ENCODE data around the gene ZMAT5. TPM values are rescaled to one million over a fixed set of nuclear protein-coding genes. Genes with fewer than 3 reads are reported as not detected.

ZMAT5 gene
- total and polyA plus RNA-seq, 10 of the 15 experiments (the other 5 are each of a cell fraction or from before 2014, with no cell fraction given): 2.3 to 43.0 (median 21.9) TPM

DNA sequence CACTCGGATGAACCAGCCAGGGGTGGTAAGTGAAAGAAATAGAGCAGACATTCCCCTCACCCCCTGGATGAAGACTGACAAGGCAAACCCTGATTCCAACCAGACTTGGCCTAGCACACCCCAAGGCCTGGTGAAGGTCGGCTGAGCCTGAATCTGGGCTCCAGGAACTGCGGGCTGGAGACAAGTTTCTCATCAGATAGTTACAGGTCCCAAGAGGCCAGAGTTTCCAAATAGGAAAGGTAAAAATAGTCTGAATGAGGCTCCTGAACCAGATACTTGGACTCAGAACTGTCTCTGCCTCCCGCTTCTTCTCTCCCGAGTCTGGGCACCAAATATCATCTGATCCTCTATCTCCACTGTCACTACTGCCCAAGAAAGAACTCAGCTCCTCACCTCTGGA, 7.8 kb downstream of the ZMAT5 start (continued):
- TF ChIP-seq, protein P1, sequence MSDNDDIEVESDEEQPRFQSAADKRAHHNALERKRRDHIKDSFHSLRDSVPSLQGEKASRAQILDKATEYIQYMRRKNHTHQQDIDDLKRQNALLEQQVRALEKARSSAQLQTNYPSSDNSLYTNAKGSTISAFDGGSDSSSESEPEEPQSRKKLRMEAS (IDR thresholded peaks at IDR 0.05; ENCODE audit: low read depth, low read length): no peak
- TF ChIP-seq, protein P2, sequence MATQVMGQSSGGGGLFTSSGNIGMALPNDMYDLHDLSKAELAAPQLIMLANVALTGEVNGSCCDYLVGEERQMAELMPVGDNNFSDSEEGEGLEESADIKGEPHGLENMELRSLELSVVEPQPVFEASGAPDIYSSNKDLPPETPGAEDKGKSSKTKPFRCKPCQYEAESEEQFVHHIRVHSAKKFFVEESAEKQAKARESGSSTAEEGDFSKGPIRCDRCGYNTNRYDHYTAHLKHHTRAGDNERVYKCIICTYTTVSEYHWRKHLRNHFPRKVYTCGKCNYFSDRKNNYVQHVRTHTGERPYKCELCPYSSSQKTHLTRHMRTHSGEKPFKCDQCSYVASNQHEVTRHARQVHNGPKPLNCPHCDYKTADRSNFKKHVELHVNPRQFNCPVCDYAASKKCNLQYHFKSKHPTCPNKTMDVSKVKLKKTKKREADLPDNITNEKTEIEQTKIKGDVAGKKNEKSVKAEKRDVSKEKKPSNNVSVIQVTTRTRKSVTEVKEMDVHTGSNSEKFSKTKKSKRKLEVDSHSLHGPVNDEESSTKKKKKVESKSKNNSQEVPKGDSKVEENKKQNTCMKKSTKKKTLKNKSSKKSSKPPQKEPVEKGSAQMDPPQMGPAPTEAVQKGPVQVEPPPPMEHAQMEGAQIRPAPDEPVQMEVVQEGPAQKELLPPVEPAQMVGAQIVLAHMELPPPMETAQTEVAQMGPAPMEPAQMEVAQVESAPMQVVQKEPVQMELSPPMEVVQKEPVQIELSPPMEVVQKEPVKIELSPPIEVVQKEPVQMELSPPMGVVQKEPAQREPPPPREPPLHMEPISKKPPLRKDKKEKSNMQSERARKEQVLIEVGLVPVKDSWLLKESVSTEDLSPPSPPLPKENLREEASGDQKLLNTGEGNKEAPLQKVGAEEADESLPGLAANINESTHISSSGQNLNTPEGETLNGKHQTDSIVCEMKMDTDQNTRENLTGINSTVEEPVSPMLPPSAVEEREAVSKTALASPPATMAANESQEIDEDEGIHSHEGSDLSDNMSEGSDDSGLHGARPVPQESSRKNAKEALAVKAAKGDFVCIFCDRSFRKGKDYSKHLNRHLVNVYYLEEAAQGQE (IDR thresholded peaks at IDR 0.05; ENCODE audit: low read depth, low read length): no peak
- TF ChIP-seq ZZZ3 (IDR thresholded peaks at IDR 0.05; ENCODE audit: control insufficient read depth, insufficient read length, low read depth) (no peak), ZNF24 (IDR thresholded peaks at IDR 0.05) (no peak), ESRRA (IDR thresholded peaks at IDR 0.05; ENCODE audit: low read length) (no peak)

DNA sequence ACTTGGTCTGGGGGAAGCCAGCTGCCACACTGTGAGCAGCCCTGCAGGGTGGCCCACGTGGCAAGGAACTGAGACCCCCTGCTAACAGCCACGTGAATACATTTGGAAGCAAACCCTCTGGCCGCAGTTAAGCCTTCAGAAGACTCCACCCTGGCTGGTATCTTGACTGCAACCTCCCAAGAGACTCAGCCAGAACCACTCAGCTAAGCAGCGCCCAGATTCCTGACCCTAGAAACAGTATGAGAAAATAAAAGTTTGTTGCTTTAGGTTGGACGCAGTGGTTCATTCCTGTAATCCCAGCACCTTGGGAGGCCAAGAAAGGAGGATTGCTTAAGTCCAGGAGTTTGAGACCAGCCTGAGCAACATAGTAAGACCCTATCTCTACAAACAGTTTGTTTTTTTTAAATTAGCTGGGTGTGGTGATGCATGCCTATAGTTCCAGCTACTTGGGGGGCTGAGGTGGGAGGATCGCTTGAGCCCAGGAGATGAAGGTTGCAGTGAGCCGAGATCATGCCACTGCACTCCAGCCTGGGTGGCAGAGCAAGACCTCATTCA, 8.7 kb downstream of the ZMAT5 start:
- intact Hi-C loops (cut with micrococcal nuclease; ENCODE audit: unreplicated experiment): no loop called here
- RAD21 ChIA-PET (ENCODE audit: unreplicated experiment): no interaction called here
- 70% methylated on average over 7 of the region's 7 CpGs for WGBS (ENCODE audit: insufficient coverage, insufficient replicate concordance, low lambda C conversion rate, missing lambda C conversion rate)
- H3K27ac ChIP-seq (ENCODE audit: control insufficient read depth, insufficient read depth): no peak overlapping the region
- H3K79me2 ChIP-seq (ENCODE audit: control insufficient read depth, insufficient read depth, low read length): no peaks in the 10 kb centered on the region
- no peaks in the 10 kb centered on the region for H4K20me1 ChIP-seq (ENCODE audit: control insufficient read depth, insufficient read depth)
- no peaks in the 10 kb centered on the region for H3K9me3 ChIP-seq (replicated peaks; ENCODE audit: control insufficient read depth, insufficient read depth, low read length)
- no peaks in the 10 kb centered on the region for H3K4me1 ChIP-seq (ENCODE audit: control insufficient read depth, insufficient read depth, low read length)
- SMC1A ChIA-PET (ENCODE audit: uncharacterized antibody, unreplicated experiment): no interaction called here
- H3K4me3 ChIP-seq: no peak overlapping the region
- H3K27me3 ChIP-seq (replicated peaks in 1 of 2; ENCODE audit: control insufficient read depth in 2 of 2, insufficient read depth in 2 of 2, low read length in 1 of 2): no peaks in the 10 kb centered on the region
- H3K9ac ChIP-seq (ENCODE audit: control insufficient read depth, insufficient read depth, low read length): no peak overlapping the region
- no peak for DNase-seq (ENCODE audit: low read depth, low spot score)
- H3K36me3 ChIP-seq (ENCODE audit: control insufficient read depth in 2 of 2, insufficient read depth in 2 of 2, low read length in 1 of 2): no peaks in the 10 kb centered on the region
- H2AFZ ChIP-seq (ENCODE audit: control insufficient read depth, low read depth, low read length): no peak overlapping the region
- ATAC-seq: no peak
- in situ Hi-C loops (cut with MboI): no loop called here
- H3K4me2 ChIP-seq (ENCODE audit: control insufficient read depth, insufficient read depth): no peak overlapping the region
- CTCF ChIA-PET: interaction anchor here (0.8 kb wide), 1 partner anchor 365 kb away, joined by 3 read pairs; no protein-coding TSS in a partner anchor
- no peak for FAIRE-seq
- BruUV-seq (replicated peaks): no TSS peak
- POLR2A ChIA-PET: no interaction called here
- TF ChIP-seq STAT3 (IDR thresholded peaks at IDR 0.05; ENCODE audit: low read depth, low read length): no peak
- TF ChIP-seq SMC3 (IDR thresholded peaks at IDR 0.05; ENCODE audit: borderline replicate concordance, low read length): no peak

All from GM12878 (cell line).